ENCODE data around the gene CT83. TPM values are rescaled to one million over a fixed set of nuclear protein-coding genes. Genes with fewer than 3 reads are reported as not detected.

Gene CT83
- total and polyA plus RNA-seq, 2 of the 13 experiments (the other 11 are each of a cell fraction or from before 2014, with no cell fraction given): not detected

DNA sequence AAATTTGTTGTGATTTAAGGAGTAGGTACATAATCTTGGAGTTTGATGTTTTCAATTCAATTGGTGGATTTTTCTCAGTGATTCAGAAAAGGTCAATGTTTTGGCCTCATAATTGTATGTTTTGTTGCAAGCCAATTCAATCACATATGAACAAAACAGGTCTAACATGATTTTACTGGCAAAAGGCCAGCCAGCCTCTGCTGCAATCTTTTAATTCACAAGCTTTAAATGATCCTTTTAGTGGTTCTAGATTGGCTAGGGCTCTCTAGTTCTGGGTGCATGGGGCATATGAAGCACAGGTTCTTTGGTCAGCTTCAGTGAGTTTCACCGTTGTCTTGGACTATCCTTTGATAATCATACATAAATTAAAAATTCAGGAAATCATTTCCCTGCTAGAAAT is 45.6 kb downstream of the CT83 start (continued):
- TF ChIP-seq LCORL (IDR thresholded peaks at IDR 0.05) (no peak), LCORL (CRISPR knock-in tag; IDR thresholded peaks at IDR 0.05) (no peak), ZNF17 (CRISPR knock-in tag; IDR thresholded peaks at IDR 0.05) (no peak)
- TF ChIP-seq, protein P1, sequence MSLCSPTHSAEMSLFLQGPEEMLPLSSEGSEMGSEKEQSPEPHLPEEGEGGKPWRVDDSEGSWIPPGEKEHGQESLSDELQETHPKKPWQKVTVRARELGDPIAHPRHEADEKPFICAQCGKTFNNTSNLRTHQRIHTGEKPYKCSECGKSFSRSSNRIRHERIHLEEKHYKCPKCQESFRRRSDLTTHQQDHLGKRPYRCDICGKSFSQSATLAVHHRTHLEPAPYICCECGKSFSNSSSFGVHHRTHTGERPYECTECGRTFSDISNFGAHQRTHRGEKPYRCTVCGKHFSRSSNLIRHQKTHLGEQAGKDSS (CRISPR knock-in tag; IDR thresholded peaks at IDR 0.05; ENCODE audit: borderline replicate concordance, low read depth): no peak
- TF ChIP-seq, protein P2, sequence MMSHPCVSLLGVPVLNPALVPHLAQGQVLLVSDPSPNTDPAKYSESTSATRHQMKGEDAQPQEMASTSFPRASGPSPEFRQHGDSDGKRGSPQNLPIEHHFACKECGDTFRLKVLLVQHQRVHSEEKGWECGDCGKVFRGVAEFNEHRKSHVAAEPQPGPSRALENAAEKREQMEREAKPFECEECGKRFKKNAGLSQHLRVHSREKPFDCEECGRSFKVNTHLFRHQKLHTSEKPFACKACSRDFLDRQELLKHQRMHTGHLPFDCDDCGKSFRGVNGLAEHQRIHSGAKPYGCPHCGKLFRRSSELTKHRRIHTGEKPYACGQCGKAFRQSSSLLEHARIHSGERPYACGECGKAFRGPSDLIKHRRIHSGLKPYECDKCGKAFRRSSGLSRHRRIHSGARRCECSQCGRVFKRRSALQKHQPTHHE (CRISPR knock-in tag; IDR thresholded peaks at IDR 0.05; ENCODE audit: borderline replicate concordance): no peak
- TF ChIP-seq, protein P3, sequence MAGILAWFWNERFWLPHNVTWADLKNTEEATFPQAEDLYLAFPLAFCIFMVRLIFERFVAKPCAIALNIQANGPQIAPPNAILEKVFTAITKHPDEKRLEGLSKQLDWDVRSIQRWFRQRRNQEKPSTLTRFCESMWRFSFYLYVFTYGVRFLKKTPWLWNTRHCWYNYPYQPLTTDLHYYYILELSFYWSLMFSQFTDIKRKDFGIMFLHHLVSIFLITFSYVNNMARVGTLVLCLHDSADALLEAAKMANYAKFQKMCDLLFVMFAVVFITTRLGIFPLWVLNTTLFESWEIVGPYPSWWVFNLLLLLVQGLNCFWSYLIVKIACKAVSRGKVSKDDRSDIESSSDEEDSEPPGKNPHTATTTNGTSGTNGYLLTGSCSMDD (CRISPR knock-in tag; IDR thresholded peaks at IDR 0.05): no peak

DNA sequence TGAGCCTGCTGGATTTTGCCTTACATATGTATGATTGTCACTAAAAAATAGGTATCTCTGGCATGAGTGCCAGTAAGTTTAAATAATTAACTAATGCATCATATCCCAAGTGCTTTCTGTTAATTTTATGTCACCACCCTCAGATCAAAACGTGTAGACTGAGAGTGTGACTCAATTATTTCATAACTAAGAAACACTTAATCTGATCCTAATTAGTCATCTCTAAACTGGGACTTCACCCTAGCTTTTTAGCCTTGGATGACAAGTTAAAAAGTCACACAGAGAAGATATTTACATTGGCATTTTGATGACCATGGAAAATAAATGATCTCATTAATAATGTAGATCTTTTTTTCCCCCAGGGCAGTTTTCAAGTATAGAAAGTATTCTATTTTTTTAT is 49.5 kb downstream of the CT83 start:
- no peaks in the 10 kb centered on the region for H3K79me2 ChIP-seq (ENCODE audit: insufficient read depth, low read length)
- H3K9me3 ChIP-seq (ENCODE audit: low read length): no peaks in the 10 kb centered on the region
- H3K27me3 ChIP-seq (ENCODE audit: control insufficient read depth in 1 of 2, insufficient read depth in 2 of 2, low read length in 2 of 2): no peaks in the 10 kb centered on the region
- BruUV-seq (replicated peaks): no TSS peak
- no peaks in the 10 kb centered on the region for H3K4me1 ChIP-seq (ENCODE audit: insufficient read depth, low read length)
- no peaks in the 10 kb centered on the region for H3K36me3 ChIP-seq (replicated peaks in 1 of 2; ENCODE audit: control insufficient read depth in 1 of 2, insufficient read depth in 2 of 2, low read length in 2 of 2)
- ChIA-PET POLR2A (no interaction called here), CTCF (ENCODE audit: low intra/inter-chr PET ratio, low total read pairs) (no interaction called here)
- FAIRE-seq (no peak), DNase-seq (ENCODE audit: low spot score) (no peak), ATAC-seq (no peak)
- H4K20me1 ChIP-seq (ENCODE audit: insufficient read depth, low read length): no peaks in the 10 kb centered on the region
- no peak overlapping the region for H2AFZ ChIP-seq (ENCODE audit: low read length)
- in situ Hi-C loops (cut with HindIII; ENCODE audit: extremely low pct_ligation_motif_present, low pct_unique_long_range_greater_than_20kb) (no loop called here), intact Hi-C loops (cut with micrococcal nuclease; ENCODE audit: unreplicated experiment) (no loop called here)
- WGBS (ENCODE audit: low lambda C conversion rate): 0% methylated on average over 1 of the region's 1 CpG
- no peak overlapping the region for H3K4me2 ChIP-seq (ENCODE audit: low read depth, low read length)
- TF ChIP-seq, protein P4, sequence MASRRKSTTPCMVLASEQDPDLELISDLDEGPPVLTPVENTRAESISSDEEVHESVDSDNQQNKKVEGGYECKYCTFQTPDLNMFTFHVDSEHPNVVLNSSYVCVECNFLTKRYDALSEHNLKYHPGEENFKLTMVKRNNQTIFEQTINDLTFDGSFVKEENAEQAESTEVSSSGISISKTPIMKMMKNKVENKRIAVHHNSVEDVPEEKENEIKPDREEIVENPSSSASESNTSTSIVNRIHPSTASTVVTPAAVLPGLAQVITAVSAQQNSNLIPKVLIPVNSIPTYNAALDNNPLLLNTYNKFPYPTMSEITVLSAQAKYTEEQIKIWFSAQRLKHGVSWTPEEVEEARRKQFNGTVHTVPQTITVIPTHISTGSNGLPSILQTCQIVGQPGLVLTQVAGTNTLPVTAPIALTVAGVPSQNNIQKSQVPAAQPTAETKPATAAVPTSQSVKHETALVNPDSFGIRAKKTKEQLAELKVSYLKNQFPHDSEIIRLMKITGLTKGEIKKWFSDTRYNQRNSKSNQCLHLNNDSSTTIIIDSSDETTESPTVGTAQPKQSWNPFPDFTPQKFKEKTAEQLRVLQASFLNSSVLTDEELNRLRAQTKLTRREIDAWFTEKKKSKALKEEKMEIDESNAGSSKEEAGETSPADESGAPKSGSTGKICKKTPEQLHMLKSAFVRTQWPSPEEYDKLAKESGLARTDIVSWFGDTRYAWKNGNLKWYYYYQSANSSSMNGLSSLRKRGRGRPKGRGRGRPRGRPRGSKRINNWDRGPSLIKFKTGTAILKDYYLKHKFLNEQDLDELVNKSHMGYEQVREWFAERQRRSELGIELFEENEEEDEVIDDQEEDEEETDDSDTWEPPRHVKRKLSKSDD (CRISPR knock-in tag; IDR thresholded peaks at IDR 0.05; ENCODE audit: low read depth): no peak
- TF ChIP-seq ZNF790 (CRISPR knock-in tag; IDR thresholded peaks at IDR 0.05; ENCODE audit: borderline replicate concordance) (no peak), EED (CRISPR knock-in tag; IDR thresholded peaks at IDR 0.05) (no peak), YY1 (IDR thresholded peaks at IDR 0.05; ENCODE audit: insufficient read depth, insufficient replicate concordance, low read depth, low read length) (no peak), GATA4 (IDR thresholded peaks at IDR 0.05; ENCODE audit: borderline replicate concordance, low read depth) (no peak), NFKB2 (CRISPR knock-in tag; IDR thresholded peaks at IDR 0.05; ENCODE audit: borderline replicate concordance) (no peak), ZIK1 (CRISPR knock-in tag; IDR thresholded peaks at IDR 0.05; ENCODE audit: borderline replicate concordance, low read depth) (no peak), IRX3 (CRISPR knock-in tag; IDR thresholded peaks at IDR 0.05; ENCODE audit: borderline replicate concordance, low read depth) (no peak), HNRNPLL (IDR thresholded peaks at IDR 0.05; ENCODE audit: low read depth, low read length, poor library complexity, severe bottlenecking) (no peak)
- TF ChIP-seq, protein P5, sequence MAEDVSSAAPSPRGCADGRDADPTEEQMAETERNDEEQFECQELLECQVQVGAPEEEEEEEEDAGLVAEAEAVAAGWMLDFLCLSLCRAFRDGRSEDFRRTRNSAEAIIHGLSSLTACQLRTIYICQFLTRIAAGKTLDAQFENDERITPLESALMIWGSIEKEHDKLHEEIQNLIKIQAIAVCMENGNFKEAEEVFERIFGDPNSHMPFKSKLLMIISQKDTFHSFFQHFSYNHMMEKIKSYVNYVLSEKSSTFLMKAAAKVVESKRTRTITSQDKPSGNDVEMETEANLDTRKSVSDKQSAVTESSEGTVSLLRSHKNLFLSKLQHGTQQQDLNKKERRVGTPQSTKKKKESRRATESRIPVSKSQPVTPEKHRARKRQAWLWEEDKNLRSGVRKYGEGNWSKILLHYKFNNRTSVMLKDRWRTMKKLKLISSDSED (CRISPR knock-in tag; IDR thresholded peaks at IDR 0.05): no peak
- H3K9ac ChIP-seq (ENCODE audit: insufficient read depth, low read depth, low read length): no peak overlapping the region
- no peak overlapping the region for H3K4me3 ChIP-seq (replicated peaks in 1 of 3; ENCODE audit: insufficient read depth in 1 of 3, low read depth in 2 of 3, low read length in 3 of 3)
- H3K27ac ChIP-seq (ENCODE audit: extremely low read length, insufficient read depth, low read length): no peak overlapping the region

Data from HepG2 (cell line).